GM18519 (cell line): ENCODE results near the gene CCL5.
"Not testable (repeated sequence)": the region's sequence is repeated elsewhere in the genome, so short reads cannot be mapped to it uniquely, and the experiment has no call there.

ENCODE experiments used
- ATAC-seq: cut with Tn5 transposase; IDR thresholded peaks from one replicate; pipeline ENCODE4 v1.9.1; 2021; ENCODE audit warnings: mild to moderate bottlenecking, moderate library complexity; ENCODE audit not compliant: unreplicated experiment, low FRiP score

Gene CCL5

DNA sequence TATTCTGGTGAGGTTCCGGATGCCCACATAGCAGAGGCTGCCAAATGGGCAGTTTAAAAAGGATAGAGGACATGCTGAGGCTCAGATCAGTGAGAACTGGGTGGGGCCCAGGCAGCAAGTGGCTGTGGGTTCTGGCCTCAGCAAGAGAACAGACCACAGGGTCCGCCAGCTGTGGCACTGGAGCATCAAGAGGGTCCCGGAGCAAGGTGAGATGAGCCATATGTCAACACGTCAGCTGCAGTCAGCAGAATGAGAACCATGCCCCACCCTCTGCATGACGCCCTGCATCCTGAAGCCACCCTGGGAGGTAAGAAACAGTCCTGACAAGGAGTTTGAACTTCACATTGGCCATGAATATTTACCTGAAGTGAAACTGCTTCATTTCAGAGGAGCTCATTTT, 20.1 kb upstream of the CCL5 start:
- ATAC-seq: no peak

GRCh38 chr17:35898283-35899070, 18.3 kb upstream of the CCL5 start:
- no peak for ATAC-seq

DNA sequence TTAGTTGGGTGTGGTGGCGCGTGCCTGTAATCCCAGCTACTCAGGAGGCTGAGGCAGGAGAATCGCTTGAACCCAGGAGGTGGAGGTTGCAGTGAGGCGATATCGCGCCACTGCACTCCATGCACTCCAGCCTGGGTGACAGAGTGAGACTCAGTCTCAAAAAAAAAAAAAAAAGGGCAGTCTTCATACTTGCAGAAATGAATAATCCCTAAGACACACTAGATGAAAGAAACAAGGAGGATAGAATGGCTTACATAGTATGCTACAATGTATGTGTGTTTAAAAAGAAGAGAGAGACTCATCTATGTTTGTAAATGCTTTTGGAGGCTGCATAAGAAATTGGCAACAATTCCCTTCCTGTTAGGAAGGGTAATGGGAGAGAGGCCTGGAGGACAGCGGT, 17.6 kb upstream of the CCL5 start:
- ATAC-seq: not testable (repeated sequence)

DNA sequence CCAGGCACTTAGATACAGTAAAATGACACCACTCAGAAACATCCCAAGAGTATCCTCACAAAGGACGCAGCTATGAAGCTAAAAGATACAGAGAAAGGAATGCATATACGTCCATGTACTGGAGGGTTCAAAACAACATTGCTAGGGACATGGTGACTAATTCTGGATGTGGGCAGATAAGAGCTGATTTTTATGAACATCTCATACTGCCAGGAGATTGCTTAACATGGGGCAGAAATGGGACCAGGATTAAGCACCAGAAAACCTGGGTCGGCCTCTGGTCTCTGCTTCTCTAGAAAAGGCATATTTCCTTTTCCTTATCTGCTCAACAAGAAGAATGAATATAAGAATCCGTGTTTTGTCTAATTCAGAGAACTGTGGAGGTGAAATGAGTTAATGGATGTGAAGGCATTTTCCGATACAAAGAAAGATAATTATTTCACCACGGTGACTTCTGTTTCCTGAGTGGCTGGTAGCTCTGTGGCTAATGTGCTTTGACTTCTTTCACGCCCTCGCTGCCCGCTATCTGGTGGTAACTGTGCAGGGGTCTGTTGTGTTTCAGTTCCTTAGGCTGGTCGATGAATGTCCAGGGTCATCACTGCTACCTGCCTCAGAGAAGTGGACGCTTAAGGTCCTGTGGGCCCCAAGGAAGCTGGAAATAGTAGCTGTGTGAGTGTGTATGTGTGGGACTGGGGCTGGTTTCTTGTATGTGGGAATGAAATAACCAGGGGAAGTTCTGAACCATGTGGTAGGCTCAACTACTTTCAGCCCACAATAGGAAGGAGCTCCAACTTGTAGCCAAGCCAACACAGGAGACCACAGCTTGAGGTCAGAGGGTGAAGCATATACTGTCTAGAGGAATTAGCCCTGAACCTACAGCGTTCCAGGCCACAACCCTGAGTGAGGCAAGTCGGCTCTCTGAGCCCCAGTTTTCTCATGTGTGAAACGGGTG, 15.8 kb upstream of the CCL5 start:
- no peak for ATAC-seq

GRCh38 chr17:35894206-35894605, 14.0 kb upstream of the CCL5 start:
- ATAC-seq: no peak

DNA sequence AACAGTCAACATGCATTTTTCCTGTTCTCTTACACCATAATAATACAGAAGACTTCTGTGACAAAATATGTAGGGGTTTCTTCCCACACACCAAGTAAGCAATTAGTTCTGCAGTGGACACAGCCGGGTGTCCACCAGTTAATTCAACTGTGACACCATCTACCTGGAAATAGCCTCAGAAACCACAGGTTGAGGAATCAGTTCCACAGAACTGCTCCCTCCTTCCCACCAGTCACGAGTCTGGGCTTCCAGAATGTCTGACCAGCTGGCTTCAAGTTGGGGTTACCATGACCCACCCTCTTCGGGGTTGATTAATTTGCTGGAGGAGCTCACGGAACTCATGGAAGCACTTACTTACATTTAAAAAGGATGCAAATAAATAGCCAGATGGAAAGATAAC, 13.6 kb upstream of the CCL5 start:
- ATAC-seq: no peak

DNA sequence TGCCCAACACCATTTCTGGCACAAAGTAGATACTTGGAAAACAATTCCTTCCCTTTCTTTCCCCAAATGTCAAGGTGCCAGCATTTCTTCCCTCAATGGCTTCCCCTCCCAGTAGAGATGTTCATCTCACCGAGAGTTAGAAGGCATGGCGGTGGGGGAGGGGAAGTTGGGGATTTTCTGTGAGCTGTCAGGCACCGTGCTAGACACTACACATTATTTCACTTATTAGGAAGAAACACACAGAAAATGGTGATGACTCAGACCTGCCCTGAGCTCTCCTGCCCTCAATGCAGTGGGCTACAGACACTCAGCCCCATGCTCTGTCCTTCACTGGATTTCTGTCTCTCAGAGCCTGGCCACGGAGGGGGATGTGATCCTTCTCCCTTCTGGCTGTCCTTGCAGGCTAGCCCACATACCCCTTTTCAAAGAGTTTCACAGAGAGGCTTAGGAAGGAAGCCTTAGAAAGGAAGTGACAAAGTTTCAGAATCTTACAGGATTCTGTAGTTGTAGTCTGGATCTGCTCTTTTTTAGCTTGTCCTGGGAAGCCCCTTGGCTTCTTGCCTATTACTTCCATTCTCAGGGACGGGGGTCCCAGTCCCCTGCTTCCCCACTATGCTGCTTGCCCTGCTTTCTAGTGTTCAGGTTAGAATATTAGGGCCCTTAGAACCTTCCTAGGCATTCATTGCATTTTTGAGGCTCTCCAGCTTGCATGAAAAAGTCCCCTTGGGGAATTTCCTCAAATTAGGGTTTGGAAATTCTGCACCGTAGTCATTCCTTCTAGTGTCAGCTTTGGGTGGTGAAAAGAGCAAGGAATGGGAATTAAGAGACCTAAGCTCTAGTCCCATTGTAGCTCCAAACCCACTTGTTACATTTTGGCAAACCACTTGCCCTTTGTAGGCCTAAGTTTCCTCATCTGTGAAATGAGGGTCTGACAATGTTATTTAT, 12.2 kb upstream of the CCL5 start:
- no peak for ATAC-seq

DNA sequence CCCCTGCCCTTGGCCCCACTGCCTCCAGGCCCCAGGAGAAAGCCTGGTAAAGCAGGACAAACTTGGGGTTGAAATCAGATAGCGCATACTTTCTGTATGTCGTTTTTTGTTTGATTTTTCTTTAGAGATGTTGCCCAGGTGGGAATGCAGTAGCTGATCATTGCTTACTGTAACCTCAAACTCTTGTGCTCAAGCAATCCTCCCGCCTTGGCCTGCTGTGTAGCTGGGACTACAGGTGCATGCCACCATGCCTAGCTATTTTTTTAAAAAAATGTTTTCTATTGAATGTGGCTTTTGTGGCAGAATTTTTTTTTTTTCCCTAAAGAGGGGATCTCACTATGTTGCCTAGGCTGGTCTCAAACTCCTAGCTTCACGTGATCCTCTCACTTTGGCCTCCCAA, 11.1 kb upstream of the CCL5 start:
- ATAC-seq: no peak

- no peak for ATAC-seq
Observed at GRCh38 chr17:35890774-35891155, 10.6 kb upstream of the CCL5 start.

GRCh38 chr17:35889818-35890773, 9.9 kb upstream of the CCL5 start:
- ATAC-seq: no peak

DNA sequence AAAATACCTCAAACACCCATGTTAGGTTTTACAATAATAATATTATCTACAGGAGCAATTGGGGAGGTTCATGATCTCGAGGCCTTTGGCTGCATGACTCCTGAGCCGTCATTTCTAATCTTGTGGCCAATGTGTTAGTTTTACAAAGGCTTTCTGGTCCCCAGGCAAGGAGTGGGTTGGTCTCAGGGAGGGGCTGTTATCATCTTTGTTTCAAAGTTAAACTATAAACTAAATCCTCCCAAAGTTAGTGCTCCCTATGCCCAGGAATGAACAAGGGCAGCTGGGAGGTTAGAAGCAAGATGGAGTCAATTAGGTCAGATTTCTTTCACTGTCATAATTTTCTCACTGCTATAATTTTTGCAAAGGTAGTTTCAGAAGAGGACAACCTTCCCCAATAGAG, 9.1 kb upstream of the CCL5 start:
- ATAC-seq: no peak

GRCh38 chr17:35878361-35878760, 1.8 kb downstream of the CCL5 start:
- ATAC-seq: no peak

DNA sequence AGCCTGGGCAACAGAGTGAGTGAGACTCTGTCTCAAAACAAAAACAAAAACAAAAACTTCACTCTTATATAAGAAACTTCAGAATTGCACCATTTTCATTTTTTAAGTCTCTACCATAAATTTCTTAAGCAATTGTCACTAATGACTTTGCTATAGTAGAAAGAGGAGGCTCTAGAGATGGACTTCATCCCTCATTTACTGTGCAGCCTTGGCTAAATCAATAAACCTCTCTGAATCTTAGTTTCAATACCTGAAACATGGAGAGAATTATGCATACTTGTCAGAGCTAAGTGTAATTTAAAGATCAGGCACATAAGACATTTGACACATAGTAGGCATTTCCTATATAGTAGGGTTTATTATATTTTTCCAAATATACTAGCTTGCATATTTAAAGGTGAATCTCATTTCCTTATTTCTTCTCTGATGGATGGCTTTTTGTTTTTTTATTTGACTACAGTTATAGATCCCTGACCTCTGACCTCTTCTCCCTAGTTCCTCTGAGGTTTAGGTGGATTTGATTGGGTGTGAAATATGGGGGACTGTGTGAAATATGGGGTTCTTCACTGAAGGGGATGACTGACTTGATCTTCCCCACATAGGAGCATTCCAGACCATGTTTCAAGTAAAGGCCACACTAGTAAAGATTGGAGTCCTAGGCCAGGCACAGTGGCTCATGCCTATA, 2.7 kb downstream of the CCL5 start:
- ATAC-seq: no peak

DNA sequence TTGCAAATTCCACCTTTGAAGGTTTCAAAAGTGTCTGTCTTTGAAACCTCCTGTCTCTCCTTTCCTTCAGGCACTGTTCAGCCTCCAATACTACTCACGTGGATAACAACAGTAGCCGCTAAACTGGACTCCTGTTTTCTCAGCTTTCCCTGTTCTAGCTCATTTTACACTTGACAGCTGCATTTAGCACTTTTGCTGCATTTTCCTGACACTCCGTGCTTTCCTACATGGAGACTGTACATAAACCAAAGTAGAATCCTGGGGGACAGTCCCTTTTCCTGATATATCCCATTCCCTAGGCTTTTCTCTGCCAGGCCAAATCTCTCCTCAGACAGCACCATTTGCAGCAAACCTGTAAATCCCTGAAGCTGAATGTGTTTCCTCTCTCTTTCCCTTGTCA, 3.6 kb downstream of the CCL5 start:
- no peak for ATAC-seq

GRCh38 chr17:35875800-35876139, 4.4 kb downstream of the CCL5 start:
- ATAC-seq: no peak

GRCh38 chr17:35875072-35875799, 4.9 kb downstream of the CCL5 start:
- ATAC-seq: no peak

DNA sequence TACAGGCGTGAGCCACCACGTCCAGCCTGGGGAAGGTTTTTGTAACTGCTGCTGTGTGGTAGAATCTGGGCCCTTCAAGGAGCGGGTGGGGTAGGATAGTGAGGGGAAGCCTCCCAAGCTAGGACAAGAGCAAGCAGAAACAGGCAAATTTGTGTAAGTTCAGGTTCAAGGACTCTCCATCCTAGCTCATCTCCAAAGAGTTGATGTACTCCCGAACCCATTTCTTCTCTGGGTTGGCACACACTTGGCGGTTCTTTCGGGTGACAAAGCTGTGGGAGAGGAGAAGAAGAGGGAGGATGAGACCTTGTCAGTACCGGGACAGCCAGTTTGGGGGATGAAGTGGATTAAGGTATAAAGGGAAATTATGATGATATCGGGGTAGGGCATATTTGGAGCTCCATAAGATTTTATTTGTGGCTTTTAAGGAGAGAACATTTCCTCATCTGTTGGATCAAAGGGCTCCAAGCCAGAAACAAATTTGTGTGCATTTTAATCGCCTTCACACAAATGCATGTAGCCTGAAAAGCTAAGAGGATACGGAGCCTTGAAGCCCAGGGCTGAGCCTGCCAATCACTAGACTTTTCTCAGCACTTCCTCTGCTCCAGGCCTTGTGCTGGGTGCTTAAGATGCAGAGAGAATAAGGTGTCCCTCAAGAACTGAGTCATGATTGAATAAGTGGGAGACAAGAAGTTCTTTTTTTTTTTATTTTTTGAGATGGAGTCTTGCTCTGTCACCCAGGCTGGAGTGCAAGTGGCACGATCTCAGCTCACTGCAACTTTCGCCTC, 7.8 kb downstream of the CCL5 start:
- no peak for ATAC-seq
